Retinal pigment epithelial cell (primary cell): Measurements from ENCODE around the gene ADGRL3.

Experiments used
- DNase-seq: peaks from one replicate; pipeline ENCODE4 v3.0.0-alpha.2; 2010; ENCODE audit warnings: low read depth
- H3K4me3 ChIP-seq: 2 replicates; pipeline ENCODE4 v1.5.1; 2011; ENCODE audit warnings: mild to moderate bottlenecking, low read length, control low read depth, moderate library complexity
- TF ChIP-seq, protein P1 (sequence below): conservative IDR thresholded peaks from 2 replicates; pipeline ENCODE4 v1.5.1; 2011; ENCODE audit warnings: low read depth, low read length, control low read depth, inconsistent platforms

Gene ADGRL3

DNA sequence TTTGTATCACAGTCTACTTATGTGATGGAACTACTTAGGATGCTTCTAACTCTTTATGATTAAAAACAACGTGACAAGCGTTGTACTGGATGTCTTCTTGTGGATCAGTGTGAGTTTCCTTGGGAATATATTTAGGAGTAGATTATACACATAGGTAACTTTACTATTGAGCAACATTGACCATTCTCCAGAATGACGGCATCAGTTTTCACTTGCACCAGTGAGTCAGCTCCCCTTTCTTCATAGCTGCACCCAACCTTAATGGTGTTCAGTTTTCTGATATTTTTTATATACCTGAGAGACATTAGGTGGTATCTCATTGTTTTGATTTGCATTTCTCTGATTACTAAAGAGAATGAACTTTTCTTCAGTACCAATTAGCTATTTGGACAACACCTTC is 343.9 kb downstream of the ADGRL3 start:
- no peak for DNase-seq
- TF ChIP-seq, protein P1, sequence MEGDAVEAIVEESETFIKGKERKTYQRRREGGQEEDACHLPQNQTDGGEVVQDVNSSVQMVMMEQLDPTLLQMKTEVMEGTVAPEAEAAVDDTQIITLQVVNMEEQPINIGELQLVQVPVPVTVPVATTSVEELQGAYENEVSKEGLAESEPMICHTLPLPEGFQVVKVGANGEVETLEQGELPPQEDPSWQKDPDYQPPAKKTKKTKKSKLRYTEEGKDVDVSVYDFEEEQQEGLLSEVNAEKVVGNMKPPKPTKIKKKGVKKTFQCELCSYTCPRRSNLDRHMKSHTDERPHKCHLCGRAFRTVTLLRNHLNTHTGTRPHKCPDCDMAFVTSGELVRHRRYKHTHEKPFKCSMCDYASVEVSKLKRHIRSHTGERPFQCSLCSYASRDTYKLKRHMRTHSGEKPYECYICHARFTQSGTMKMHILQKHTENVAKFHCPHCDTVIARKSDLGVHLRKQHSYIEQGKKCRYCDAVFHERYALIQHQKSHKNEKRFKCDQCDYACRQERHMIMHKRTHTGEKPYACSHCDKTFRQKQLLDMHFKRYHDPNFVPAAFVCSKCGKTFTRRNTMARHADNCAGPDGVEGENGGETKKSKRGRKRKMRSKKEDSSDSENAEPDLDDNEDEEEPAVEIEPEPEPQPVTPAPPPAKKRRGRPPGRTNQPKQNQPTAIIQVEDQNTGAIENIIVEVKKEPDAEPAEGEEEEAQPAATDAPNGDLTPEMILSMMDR: no peak
- H3K4me3 ChIP-seq: no peak overlapping the region

DNA sequence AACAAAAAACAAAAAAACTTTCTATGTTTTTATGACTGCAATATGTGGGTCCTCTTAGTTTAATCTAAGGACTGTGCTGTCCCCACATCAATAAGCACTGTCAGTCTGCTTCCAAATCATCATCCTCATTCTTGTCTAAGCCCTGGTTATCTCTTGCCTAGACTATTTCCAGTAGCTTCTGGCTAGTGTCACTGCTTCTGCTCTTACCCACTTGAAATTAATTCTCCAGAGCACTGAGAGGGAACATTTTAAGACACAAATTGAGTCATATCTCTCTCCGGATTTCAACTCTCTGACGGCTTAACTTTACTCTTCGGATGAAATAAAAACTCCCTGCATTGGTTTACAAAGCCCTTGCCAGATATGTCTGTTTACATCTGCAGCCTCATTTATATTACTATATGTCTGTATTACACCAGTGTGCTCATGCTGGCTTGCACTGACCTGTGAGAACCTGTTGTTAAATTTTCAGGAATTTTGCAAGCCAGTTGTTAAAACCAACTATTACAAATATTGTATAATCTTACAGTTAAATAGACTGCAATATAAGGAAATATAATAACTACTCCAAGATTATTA is 345.9 kb downstream of the ADGRL3 start:
- no peak for DNase-seq
- TF ChIP-seq, protein P1: no peak

DNA sequence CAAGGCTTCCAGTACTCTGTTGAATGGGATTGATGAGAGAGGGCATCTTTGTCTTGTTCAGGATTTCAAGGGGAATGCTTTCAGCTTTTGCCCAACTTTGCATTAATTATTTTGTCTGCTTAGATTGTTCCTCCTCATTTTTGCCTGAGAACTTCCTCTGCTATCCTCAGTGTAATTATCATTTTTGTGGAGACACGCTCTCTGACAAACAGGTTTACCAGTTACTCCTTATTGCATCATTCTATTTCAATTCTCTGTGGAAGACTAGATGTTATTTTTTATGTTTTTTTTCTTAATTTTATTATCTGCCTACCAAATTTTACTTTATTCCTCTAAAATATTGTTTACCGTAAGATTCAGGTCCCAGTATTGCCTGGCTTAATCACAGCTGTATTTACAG is 349.2 kb downstream of the ADGRL3 start:
- TF ChIP-seq, protein P1: no peak
- no peak for DNase-seq
- H3K4me3 ChIP-seq: no peak overlapping the region

More for the DNA sequence above, 345.9 kb downstream of the ADGRL3 start:
- no peak overlapping the region for H3K4me3 ChIP-seq

DNA sequence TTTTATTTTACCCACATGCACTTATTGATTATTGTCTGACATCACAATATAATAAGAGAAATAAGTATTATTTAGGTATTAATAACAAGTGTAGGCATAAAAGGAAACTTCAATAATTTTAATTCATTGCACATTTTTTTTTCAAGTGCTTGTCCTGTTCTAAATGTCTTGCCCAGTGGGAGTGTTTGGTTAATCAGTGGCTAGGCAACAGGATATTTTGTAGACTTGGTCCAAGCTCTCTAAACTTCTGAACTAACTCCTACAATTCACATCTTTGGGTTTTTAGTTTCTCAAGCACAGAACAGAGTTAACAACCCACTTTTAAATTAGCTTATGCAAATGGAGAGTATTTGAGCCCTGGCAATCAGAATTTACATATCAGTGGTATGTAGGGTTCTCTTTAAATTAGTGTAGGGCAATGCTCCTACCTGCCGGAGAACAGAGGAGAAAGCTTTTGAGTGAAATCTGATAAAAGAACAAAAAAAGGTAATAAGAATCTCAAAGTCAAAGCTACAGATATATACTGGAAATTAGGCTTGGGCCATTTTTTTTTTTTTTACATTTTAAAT is 353.5 kb downstream of the ADGRL3 start:
- no peak for DNase-seq
- H3K4me3 ChIP-seq: no peak overlapping the region
- TF ChIP-seq, protein P1: no peak

DNA sequence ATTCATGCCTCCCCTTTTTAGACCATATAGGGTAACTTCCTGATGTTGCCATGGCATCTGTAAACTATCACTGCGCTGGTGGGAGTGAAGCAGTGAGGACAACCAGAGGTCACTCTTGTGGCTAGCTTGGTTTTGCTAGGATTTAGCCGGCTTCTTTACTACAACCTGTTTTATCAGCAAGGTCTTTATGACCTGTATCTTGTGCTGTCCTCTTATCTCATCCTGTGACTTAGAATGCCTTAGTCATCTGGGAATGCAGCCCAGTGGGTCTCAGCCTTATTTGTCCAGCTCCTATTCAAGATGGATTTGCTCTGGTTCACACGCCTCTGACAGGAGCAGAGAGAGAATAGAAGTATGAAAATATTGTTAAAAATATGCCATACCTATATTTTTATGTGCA is 355.7 kb downstream of the ADGRL3 start:
- DNase-seq: peak; percentile 84
- TF ChIP-seq, protein P1: no peak
- H3K4me3 ChIP-seq: no peak overlapping the region

DNA sequence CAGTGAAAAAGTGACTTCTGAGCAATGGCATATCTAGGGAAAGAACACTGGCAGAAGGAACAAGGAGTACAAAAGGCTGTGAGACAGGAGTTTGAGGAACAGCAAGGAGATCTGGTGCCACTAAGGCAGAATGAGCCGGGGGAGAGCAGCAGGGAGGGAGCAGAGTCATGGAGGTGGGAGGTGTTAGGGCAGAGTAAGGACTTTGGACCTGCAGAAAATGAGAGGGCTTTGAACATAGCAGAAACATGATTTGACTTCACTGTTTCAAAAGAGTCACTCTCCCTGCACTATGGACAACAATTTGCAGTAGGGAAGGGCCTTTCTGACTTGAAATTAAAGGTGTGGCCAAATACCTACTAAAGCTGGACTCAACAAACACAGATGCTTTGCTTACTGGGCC is 356.2 kb downstream of the ADGRL3 start:
- no peak for DNase-seq
- TF ChIP-seq, protein P1: no peak
- H3K4me3 ChIP-seq: no peak overlapping the region

DNA sequence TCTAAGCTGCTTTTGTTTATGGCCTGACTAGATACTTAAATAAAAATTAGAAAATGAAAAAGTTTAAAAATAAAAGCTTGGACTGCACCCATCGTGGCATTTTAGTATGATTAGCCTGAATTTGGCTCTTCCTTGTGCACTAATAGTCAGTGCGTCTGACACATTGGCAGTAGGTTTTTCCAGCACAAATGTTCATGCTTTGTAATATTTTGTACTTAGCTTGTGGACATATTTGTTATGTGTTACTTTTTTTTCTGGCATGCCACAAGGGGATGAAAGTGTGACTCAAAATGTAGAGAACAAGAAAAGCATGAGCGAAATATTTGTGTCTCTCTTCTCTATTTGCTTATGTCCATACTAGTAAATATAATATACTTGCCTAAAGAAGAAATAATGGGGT is 359.3 kb downstream of the ADGRL3 start:
- TF ChIP-seq, protein P1: no peak
- no peak for DNase-seq
- no peak overlapping the region for H3K4me3 ChIP-seq
